Spleen (tissue), 11 donors: ENCODE data around the gene SUPT3H. TPM values are rescaled to one million over a fixed set of nuclear protein-coding genes. Genes with fewer than 3 reads are reported as not detected.

Experiments used
- DNase-seq: peaks from one replicate; pipeline ENCODE4 v3.0.0-alpha.2; 2020
- H3K27ac ChIP-seq, 8 donors: fragments of 200-600 bp; sonication (generic) in 7 of 8; 1 replicate in 4 of 8; 2 replicates in 4 of 8; pipeline versions ENCODE4 v1.5.0 to v1.8.0; 2016 to 2021; ENCODE audit warnings: inconsistent platforms in 4 of 8, mild to moderate bottlenecking in 4 of 8, moderate library complexity in 1 of 8
- H3K27me3 ChIP-seq, 7 donors: fragments of 200-600 bp; sonication (generic) in 6 of 7; replicated peaks in 1 of 7; 1 replicate in 4 of 7; 2 replicates in 3 of 7; pipeline versions ENCODE4 v1.5.0 to v1.8.0; 2016 to 2021; ENCODE audit warnings: inconsistent platforms in 3 of 7, mild to moderate bottlenecking in 1 of 7
- H3K36me3 ChIP-seq, 6 donors: fragments of 200-600 bp; sonication (generic) in 5 of 6; 1 replicate in 4 of 6; 2 replicates in 2 of 6; pipeline versions ENCODE4 v1.5.0 to v1.8.0; 2016 to 2021; ENCODE audit warnings: inconsistent platforms in 2 of 6
- H3K4me1 ChIP-seq, 6 donors: fragments of 200-600 bp; sonication (generic) in 5 of 6; 1 replicate in 3 of 6; 2 replicates in 3 of 6; pipeline versions ENCODE4 v1.5.0 to v1.8.0; 2016 to 2021; ENCODE audit warnings: inconsistent platforms in 3 of 6
- H3K4me3 ChIP-seq, 8 donors: fragments of 200-600 bp; sonication (generic) in 7 of 8; 1 replicate in 4 of 8; 2 replicates in 4 of 8; pipeline versions ENCODE4 v1.5.0 to v1.8.0; 2016 to 2021; ENCODE audit warnings: inconsistent platforms in 4 of 8, mild to moderate bottlenecking in 4 of 8, moderate library complexity in 2 of 8
- H3K9me3 ChIP-seq, 8 donors: fragments of 200-600 bp; sonication (generic) in 7 of 8; 1 replicate in 4 of 8; 2 replicates in 4 of 8; pipeline versions ENCODE4 v1.5.0 to v1.8.0; 2016 to 2021; ENCODE audit warnings: inconsistent platforms in 4 of 8
- POLR2A ChIP-seq, 3 donors: fragments of 450-650 bp; IDR thresholded peaks; one replicate each; pipeline ENCODE4 v1.5.1; 2017; ENCODE audit warnings: antibody characterized with exemption in 3 of 3, mild to moderate bottlenecking in 1 of 3
- POLR2AphosphoS5 ChIP-seq, 3 donors: sonication (generic); formaldehyde crosslinking; IDR thresholded peaks; one replicate each; pipeline ENCODE4 v1.5.1; 2017; ENCODE audit warnings: antibody characterized with exemption in 3 of 3
- WGBS, 5 donors: extraction: QIAGEN DNeasy Blood & Tissue Kit in 3 of 5; methylation state at CpG; one replicate each; pipeline versions ENCODE4 v1.1.5 to v1.1.7; 2013 to 2018; 5-methylcytosine and 5-hydroxymethylcytosine counted together
- intact Hi-C: fragments of 100-400 bp; cut with DNase I; formaldehyde crosslinking; loops from one replicate; pipeline ENCODE4 v1.15.0; 2023; ENCODE audit warnings: low total_unique reads
- polyA plus RNA-seq, 3 donors: library from polyadenylated mRNA; stranded (reverse); fragments of 200-250 nt; gene quantifications; one replicate each; pipeline ENCODE4 v1.2.1, GENCODE V29; 2013
- total RNA-seq, 7 donors: library from RNA; depleted of rRNA in 3 of 7; stranded (reverse); fragments of >200 nt in 3 of 7; fragmentation: NEBNext Ultra II Directional in 4 of 7; extraction: Animal tissue kit (Norgen Biotek cat#: 25700) in 4 of 7; gene quantifications; one replicate each; pipeline versions ENCODE4 v1.1.0 to v1.2.1, GENCODE V29; 2016 to 2021
- TF ChIP-seq, protein P1 (sequence below), 11 experiments: fragments of 200-600 bp in 7 of 11; fragments of 450-650 bp in 4 of 11; sonication (generic) in 4 of 11; IDR thresholded peaks in 8 of 11; conservative IDR thresholded peaks in 3 of 11; 1 replicate in 7 of 11; 2 replicates in 4 of 11; pipeline versions ENCODE4 v1.4.0 to v1.8.0; 2016 to 2021; ENCODE audit warnings: antibody characterized with exemption in 11 of 11, inconsistent platforms in 4 of 11, mild to moderate bottlenecking in 1 of 11
- donor health status: healthy with polysubstance abuse.
- donor health status: DM: no; HTN: no; CAD: no; lungs with moderate emphysema.
- donor health status: DM: no; HTN: no; CAD: no.
- donor health status: Bipolar disorder and iron deficiency.
- donor health status: healthy.
- donor health status: DM: no; HTN: no; CAD: no.
- donor health status: DM: yes; HTN: yes; CAD: no.

Gene SUPT3H
- total and polyA plus RNA-seq, 10 donors = 3.1 to 16.8 (median 6.2) TPM

GRCh38 chr6:45253453-45253852 lies 124.3 kb downstream of the SUPT3H start:
- H3K36me3 ChIP-seq = no peaks in the 10 kb centered on the region
- no peaks in the 10 kb centered on the region for H3K4me1 ChIP-seq
- intact Hi-C loops = no loop called here
- TF ChIP-seq, protein P1, sequence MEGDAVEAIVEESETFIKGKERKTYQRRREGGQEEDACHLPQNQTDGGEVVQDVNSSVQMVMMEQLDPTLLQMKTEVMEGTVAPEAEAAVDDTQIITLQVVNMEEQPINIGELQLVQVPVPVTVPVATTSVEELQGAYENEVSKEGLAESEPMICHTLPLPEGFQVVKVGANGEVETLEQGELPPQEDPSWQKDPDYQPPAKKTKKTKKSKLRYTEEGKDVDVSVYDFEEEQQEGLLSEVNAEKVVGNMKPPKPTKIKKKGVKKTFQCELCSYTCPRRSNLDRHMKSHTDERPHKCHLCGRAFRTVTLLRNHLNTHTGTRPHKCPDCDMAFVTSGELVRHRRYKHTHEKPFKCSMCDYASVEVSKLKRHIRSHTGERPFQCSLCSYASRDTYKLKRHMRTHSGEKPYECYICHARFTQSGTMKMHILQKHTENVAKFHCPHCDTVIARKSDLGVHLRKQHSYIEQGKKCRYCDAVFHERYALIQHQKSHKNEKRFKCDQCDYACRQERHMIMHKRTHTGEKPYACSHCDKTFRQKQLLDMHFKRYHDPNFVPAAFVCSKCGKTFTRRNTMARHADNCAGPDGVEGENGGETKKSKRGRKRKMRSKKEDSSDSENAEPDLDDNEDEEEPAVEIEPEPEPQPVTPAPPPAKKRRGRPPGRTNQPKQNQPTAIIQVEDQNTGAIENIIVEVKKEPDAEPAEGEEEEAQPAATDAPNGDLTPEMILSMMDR (IDR thresholded peaks at IDR 0.05 in 8 of 11, conservative IDR thresholded peaks at IDR 0.05 in 3 of 11) = no peak
- TF ChIP-seq POLR2A (IDR thresholded peaks at IDR 0.05) (no peak), POLR2AphosphoS5 (IDR thresholded peaks at IDR 0.05) (no peak)
- no peak for DNase-seq
- 83 to 95% (median 92%) methylated on average over 6 of the region's 6 CpGs for WGBS, 5 donors
- H3K27ac ChIP-seq = no peak overlapping the region
- H3K27me3 ChIP-seq = no peaks in the 10 kb centered on the region
- no peaks in the 10 kb centered on the region for H3K9me3 ChIP-seq
- H3K4me3 ChIP-seq = no peak overlapping the region

DNA sequence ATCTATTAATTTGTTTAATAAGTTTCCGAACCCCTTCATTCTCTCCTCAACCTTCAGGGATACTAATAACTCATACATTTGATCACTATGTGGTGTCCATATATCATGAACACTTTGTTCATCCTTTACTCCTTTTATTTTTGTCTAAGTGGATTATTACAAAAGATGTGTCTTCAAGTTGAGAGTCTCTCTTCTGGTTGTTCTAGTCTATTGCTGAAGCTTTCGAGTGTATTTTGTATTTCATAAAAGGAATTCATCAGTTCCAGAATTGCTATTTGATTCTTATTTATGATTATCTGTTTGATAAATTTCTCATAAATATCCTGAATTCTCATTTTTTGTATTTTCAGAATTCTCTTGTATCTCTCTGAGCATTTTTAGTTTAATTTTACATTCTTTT lies 146.1 kb downstream of the SUPT3H start:
- Histone ChIP-seq H3K27ac (no peak overlapping the region), H3K36me3 (peaks cover 0 to 15% (median 0%) of the 10 kb centered on the region in 6 donors), H3K4me1 (no peaks in the 10 kb centered on the region), H3K4me3 (no peak overlapping the region), H3K27me3 (no peaks in the 10 kb centered on the region), H3K9me3 (peaks cover 3 to 39% (median 29%) of the 10 kb centered on the region in 8 donors)
- 92 to 100% (median 94%) methylated on average over 2 of the region's 2 CpGs for WGBS, 5 donors
- no peak for DNase-seq
- TF ChIP-seq POLR2A (IDR thresholded peaks at IDR 0.05) (no peak), POLR2AphosphoS5 (IDR thresholded peaks at IDR 0.05) (no peak)
- TF ChIP-seq, protein P1 (IDR thresholded peaks at IDR 0.05 in 8 of 11, conservative IDR thresholded peaks at IDR 0.05 in 3 of 11) = no peak
- intact Hi-C loops = no loop called here

- intact Hi-C loops = no loop called here
- 94 to 99% (median 97%) methylated on average over 1 of the region's 1 CpG for WGBS, 5 donors
- no peak for TF ChIP-seq POLR2A (IDR thresholded peaks at IDR 0.05)
- TF ChIP-seq, protein P1 (IDR thresholded peaks at IDR 0.05 in 8 of 11, conservative IDR thresholded peaks at IDR 0.05 in 3 of 11) = no peak
- no peak for TF ChIP-seq POLR2AphosphoS5 (IDR thresholded peaks at IDR 0.05)
Measured at GRCh38 chr6:45229416-45229815, 148.3 kb downstream of the SUPT3H start.

GRCh38 chr6:45226081-45226480 lies 151.7 kb downstream of the SUPT3H start:
- Histone ChIP-seq H3K4me1 (no peaks in the 10 kb centered on the region), H3K27ac (no peak overlapping the region), H3K36me3 (no peaks in the 10 kb centered on the region), H3K27me3 (no peaks in the 10 kb centered on the region), H3K9me3 (peaks cover 1 to 6% (median 5%) of the 10 kb centered on the region in 8 donors), H3K4me3 (no peak overlapping the region)
- TF ChIP-seq POLR2A (IDR thresholded peaks at IDR 0.05) (no peak), POLR2AphosphoS5 (IDR thresholded peaks at IDR 0.05) (no peak)
- TF ChIP-seq, protein P1 (IDR thresholded peaks at IDR 0.05 in 8 of 11, conservative IDR thresholded peaks at IDR 0.05 in 3 of 11) = no peak
- 85 to 90% (median 88%) methylated on average over 2 of the region's 2 CpGs for WGBS, 5 donors
- DNase-seq = no peak
- intact Hi-C loops = no loop called here

More at GRCh38 chr6:45229416-45229815, 148.3 kb downstream of the SUPT3H start:
- Histone ChIP-seq H3K4me1 (no peaks in the 10 kb centered on the region), H3K27me3 (no peaks in the 10 kb centered on the region), H3K9me3 (peaks cover 3 to 31% (median 29%) of the 10 kb centered on the region in 8 donors), H3K36me3 (peaks cover 0 to 15% (median 0%) of the 10 kb centered on the region in 6 donors), H3K4me3 (no peak overlapping the region), H3K27ac (no peak overlapping the region)
- no peak for DNase-seq
